AG10803 (cell line): Measurements from ENCODE around the gene USH1C.

Experiments used
- DNase-seq: peaks from one replicate; pipeline ENCODE4 v3.0.0; 2010; ENCODE audit warnings: low read depth
- H3K4me3 ChIP-seq: 2 replicates; pipeline ENCODE4 v1.5.1; 2011; ENCODE audit warnings: mild to moderate bottlenecking, low read length, control low read depth
- TF ChIP-seq, protein P1 (sequence below): conservative IDR thresholded peaks from 2 replicates; pipeline ENCODE4 v1.5.1; 2011; ENCODE audit warnings: mild to moderate bottlenecking, low read length, control low read depth, inconsistent platforms

The USH1C gene

DNA sequence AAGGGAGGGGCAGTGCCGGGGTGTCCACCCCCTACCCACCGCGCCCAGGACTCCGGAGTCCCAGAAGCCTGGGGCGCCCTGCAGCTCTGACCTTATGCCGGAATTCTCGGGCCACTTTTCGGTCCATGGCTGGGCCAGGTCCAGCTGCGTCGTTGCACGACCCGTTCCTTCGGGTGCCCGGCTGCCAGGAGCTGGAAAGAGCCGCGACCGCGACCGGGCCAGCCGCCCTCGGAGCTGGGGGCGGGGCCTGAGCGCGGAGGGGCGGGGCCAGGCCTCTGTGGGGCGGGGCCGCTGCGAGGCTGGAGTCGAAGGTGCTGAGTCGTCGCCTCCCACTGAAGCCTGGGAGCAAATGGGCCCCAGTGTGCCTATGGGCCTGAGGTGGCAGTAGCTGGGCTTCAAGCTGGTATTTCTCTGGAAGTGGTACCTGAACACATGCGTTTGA is at the start of gene USH1C:
TSS of gene USH1C (minus strand) at position 236 of the 442 bp plus-strand sequence. CDS start at position 127, 109 bp downstream.
- TF ChIP-seq, protein P1, sequence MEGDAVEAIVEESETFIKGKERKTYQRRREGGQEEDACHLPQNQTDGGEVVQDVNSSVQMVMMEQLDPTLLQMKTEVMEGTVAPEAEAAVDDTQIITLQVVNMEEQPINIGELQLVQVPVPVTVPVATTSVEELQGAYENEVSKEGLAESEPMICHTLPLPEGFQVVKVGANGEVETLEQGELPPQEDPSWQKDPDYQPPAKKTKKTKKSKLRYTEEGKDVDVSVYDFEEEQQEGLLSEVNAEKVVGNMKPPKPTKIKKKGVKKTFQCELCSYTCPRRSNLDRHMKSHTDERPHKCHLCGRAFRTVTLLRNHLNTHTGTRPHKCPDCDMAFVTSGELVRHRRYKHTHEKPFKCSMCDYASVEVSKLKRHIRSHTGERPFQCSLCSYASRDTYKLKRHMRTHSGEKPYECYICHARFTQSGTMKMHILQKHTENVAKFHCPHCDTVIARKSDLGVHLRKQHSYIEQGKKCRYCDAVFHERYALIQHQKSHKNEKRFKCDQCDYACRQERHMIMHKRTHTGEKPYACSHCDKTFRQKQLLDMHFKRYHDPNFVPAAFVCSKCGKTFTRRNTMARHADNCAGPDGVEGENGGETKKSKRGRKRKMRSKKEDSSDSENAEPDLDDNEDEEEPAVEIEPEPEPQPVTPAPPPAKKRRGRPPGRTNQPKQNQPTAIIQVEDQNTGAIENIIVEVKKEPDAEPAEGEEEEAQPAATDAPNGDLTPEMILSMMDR = no peak
- H3K4me3 ChIP-seq = no peak within 1 kb of the TSS
- no peak for DNase-seq

DNA sequence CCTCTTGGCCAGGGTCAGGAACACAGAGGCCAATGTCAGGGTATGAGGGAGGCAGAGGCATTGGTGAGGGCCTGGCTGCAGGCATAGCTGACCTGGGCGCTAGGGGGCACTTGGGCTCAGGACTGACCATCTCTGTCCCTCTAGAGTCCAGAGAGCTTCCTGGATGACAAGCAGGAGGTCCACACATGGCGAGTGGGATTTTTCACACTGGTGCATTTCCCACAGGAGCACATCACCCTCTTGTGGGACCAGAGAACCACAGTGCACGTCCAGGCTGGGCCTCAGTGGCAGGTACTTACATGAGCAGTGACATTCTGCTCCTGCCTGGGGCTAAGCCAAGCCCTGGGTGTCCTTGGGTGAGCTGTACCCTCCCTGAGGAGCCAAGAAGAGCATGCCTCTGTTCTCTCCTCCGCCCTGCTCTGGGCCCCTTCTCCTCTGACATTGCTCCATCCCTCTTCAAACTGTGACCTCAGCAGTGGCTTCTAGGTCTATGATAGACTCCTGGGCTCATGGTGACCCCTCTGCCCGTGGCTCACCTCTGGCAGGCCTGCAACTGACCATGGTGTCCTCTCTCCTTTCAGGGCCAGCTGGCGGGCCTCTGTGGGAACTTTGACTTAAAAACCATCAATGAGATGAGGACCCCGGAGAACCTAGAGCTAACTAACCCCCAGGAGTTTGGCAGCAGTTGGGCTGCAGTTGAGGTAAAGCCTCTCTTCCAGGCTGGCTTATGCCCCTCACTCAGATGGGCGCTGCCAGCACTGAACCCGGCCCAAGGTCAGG is 49.4 kb upstream of the USH1C start:
- TF ChIP-seq, protein P1 = no peak
- H3K4me3 ChIP-seq = no peak overlapping the region
- DNase-seq = no peak

DNA sequence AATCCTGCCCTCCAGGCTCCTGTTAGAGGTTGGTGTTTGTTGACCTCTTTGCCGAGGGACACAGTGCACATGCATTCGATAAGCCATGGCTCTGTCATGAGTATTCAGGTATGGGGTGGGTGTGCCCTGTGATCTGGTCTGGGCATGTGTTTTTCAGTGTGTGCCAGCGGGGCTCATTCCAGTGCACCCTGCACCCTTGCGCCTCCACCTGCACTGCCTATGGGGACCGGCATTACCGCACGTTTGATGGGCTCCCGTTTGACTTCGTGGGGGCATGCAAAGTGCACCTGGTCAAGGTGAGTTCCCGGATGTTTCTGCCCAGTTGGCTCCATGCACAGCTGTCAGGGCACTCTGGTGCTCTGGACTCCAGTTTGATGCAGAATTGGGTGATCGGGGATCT is 47.1 kb upstream of the USH1C start:
- no peak for DNase-seq
- TF ChIP-seq, protein P1 = no peak
- no peak overlapping the region for H3K4me3 ChIP-seq

DNA sequence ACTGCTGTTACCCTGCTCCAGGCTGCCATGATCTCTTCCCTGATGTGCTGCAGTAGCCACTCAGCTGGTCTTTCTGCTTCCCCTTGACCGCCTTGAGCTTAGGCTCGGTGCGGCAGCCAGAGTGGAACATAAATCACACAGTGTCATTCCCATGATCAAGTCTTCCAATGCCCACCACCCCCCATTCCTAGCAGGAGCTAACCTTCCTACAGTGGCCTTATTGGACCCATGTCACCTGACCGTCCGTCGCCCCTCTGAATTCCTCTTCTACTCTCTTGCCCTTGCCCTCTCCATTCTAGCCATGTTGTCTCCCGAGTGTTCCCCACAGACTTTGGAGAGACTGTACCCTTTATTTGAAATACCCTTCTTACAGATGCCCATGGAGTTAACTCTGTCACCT is 46.2 kb upstream of the USH1C start:
- H3K4me3 ChIP-seq = no peak overlapping the region
- DNase-seq = no peak
- TF ChIP-seq, protein P1 = no peak

DNA sequence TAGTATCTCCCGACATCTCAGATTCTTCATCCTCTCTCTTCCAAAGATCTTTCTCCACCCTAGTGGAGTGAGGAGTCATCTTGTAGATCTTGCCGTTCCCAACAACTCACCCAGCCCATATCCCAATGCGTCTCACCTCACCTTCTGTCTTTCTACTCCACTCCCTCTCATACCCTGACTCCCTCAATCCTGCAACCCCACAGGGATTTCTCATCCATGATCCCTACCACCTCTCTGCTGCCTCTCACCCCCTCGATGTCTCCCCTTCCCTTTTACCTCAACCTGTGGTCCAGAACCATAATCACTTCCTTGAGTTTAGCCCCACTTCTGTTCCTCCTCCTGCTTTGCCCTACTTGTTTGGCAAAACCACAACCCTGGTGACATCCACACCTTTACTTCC is 44.5 kb upstream of the USH1C start:
- no peak overlapping the region for H3K4me3 ChIP-seq
- TF ChIP-seq, protein P1 = no peak
- DNase-seq = no peak

DNA sequence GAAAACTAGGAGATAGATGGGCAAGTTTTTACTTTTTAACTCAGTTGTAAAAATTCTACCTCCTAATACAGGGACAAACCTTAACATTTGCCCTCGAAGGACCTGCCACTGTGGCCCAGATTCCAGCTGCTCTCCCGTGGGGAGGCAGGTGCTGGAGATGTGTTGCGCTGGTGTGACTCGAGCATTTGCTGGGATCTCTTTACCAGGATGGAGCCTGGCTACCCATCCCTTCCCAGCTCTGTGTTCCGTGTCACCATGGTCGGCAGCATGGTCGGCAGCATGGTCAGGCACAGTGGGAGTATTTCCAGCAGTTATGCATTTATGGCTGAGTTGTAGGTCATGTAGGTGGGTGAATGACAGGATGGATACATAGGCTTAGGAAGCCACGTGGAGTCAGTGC is 44.0 kb upstream of the USH1C start:
- TF ChIP-seq, protein P1 = no peak
- DNase-seq = no peak
- H3K4me3 ChIP-seq = no peak overlapping the region
